SH-SY5Y (cell line): Measurements from ENCODE around the gene SUMO3.

Experiments
- GATA2 ChIP-seq: IDR thresholded peaks from 2 replicates; pipeline ENCODE4 v1.6.1; 2011; ENCODE audit warnings: mild to moderate bottlenecking, low read depth, low read length
- GATA3 ChIP-seq: IDR thresholded peaks from 2 replicates; pipeline ENCODE4 v1.6.1; 2011; ENCODE audit warnings: low read depth, mild to moderate bottlenecking, low read length, moderate library complexity

DNA sequence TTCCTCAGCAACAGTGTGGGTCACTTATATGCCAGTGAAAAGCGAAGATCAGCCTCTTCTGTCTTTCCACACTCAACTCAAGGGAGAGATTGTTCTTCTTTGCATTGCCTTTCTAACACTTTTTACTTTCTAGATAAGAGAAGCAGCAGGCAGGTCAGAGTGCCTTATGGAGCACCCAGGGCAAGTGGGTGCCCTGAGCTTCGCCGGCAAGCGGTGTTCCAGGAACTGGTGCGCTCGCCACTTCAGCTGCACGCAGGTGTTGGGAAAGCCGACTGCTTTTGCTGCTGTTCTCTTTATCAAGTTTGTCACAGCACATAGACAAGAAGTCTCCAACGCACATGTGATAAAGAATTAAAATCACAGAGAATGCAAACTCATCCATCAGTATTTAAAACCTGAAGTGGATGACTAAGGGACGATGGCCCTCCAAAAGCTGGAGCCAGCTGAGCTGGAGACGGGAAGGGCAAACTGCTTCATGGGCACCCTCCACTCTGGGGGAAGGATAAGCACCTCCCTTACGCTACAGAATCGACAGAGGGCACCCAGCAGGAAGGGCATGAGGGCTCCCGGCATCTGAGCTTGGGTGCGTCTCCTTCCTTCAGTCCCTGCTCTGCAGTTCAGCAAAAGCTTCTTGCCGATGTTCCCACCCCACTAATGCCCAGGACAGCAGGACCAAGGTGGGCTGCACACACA, 36.9 kb downstream of the SUMO3 start:
- TF ChIP-seq GATA2 (no peak), GATA3 (no peak)
